ENCODE results near the gene ZNF575.

The ZNF575 gene

GRCh38 chr19:43495082-43495481 lies 37.9 kb upstream of the ZNF575 start:
- H3K4me1 ChIP-seq (ENCODE audit: control insufficient read depth, insufficient read depth, low read length) = no peaks in the 10 kb centered on the region
- ChIA-PET POLR2A (interaction anchor here (0.6 to 2.1 kb wide), 4 partner anchors 9 to 20 kb away, joined by 3 to 10 read pairs (median 5); no protein-coding TSS in a partner anchor), CTCF (interaction anchor here (0.6 to 1.3 kb wide), 6 partner anchors 9 to 72 kb away, joined by 3 to 5 read pairs (median 3); no protein-coding TSS in a partner anchor)
- no peak overlapping the region for H3K4me3 ChIP-seq (ENCODE audit: low read depth, low read length)
- TF ChIP-seq ZNF274 (IDR thresholded peaks at IDR 0.05; ENCODE audit: low read length) = no peak
- TF ChIP-seq ZNF274 (tag by site-specific recombination; IDR thresholded peaks at IDR 0.05; ENCODE audit: borderline replicate concordance) = no peak
- TF ChIP-seq ZNF266 (tag by site-specific recombination; IDR thresholded peaks at IDR 0.05; ENCODE audit: low read depth) = no peak
- no peak for TF ChIP-seq ZNF202 (tag by site-specific recombination; IDR thresholded peaks at IDR 0.05; ENCODE audit: borderline replicate concordance)
- TF ChIP-seq ZNF561 (tag by site-specific recombination; IDR thresholded peaks at IDR 0.05; ENCODE audit: borderline replicate concordance) = no peak
- TF ChIP-seq ZNF157 (tag by site-specific recombination; IDR thresholded peaks at IDR 0.05) = no peak
- TF ChIP-seq ZNF776 (tag by site-specific recombination; IDR thresholded peaks at IDR 0.05; ENCODE audit: borderline replicate concordance) = no peak
- TF ChIP-seq ZNF580 (tag by site-specific recombination; IDR thresholded peaks at IDR 0.05) = no peak
- no peak for TF ChIP-seq HOXC10 (CRISPR knock-in tag; IDR thresholded peaks at IDR 0.05)
- TF ChIP-seq MYNN (tag by site-specific recombination; IDR thresholded peaks at IDR 0.05; ENCODE audit: borderline replicate concordance) = no peak
- TF ChIP-seq YY1 (tag by site-specific recombination; IDR thresholded peaks at IDR 0.05) = no peak
- no peak for TF ChIP-seq ZNF639 (tag by site-specific recombination; IDR thresholded peaks at IDR 0.05)
- H3K9me3 ChIP-seq (ENCODE audit: control insufficient read depth, insufficient read depth, low read depth, low read length) = no peaks in the 10 kb centered on the region
- H3K36me3 ChIP-seq (ENCODE audit: control insufficient read depth in 2 of 2, insufficient read depth in 1 of 2, low read length in 2 of 2) = peaks cover 24 to 50% of the 10 kb centered on the region in 2 experiments
- H3K27ac ChIP-seq (ENCODE audit: extremely low read depth, low read depth, low read length) = no peak overlapping the region

GRCh38 chr19:43496960-43497359 lies 36.0 kb upstream of the ZNF575 start:
- no peaks in the 10 kb centered on the region for H3K4me1 ChIP-seq (ENCODE audit: control insufficient read depth, insufficient read depth, low read length)
- peaks cover 22 to 51% of the 10 kb centered on the region in 2 experiments for H3K36me3 ChIP-seq (ENCODE audit: control insufficient read depth in 2 of 2, insufficient read depth in 1 of 2, low read length in 2 of 2)
- TF ChIP-seq ZNF138 (tag by site-specific recombination; IDR thresholded peaks at IDR 0.05; ENCODE audit: borderline replicate concordance) = no peak
- TF ChIP-seq ZNF560 (tag by site-specific recombination; IDR thresholded peaks at IDR 0.05; ENCODE audit: borderline replicate concordance) = no peak
- TF ChIP-seq ZNF623 (tag by site-specific recombination; IDR thresholded peaks at IDR 0.05) = no peak
- TF ChIP-seq SALL2 (tag by site-specific recombination; IDR thresholded peaks at IDR 0.05; ENCODE audit: borderline replicate concordance) = no peak
- TF ChIP-seq ZNF223 (tag by site-specific recombination; IDR thresholded peaks at IDR 0.05) = no peak
- no peak for TF ChIP-seq ZNF354C (tag by site-specific recombination; IDR thresholded peaks at IDR 0.05; ENCODE audit: borderline replicate concordance, low read depth)
- TF ChIP-seq ZNF585B (tag by site-specific recombination; IDR thresholded peaks at IDR 0.05) = no peak
- no peak for TF ChIP-seq BCL11A (tag by site-specific recombination; IDR thresholded peaks at IDR 0.05; ENCODE audit: low read depth)
- no peak for TF ChIP-seq ZFHX2 (tag by site-specific recombination; conservative IDR thresholded peaks at IDR 0.05)
- H3K27ac ChIP-seq (ENCODE audit: extremely low read depth, low read depth, low read length) = no peak overlapping the region
- POLR2A ChIA-PET = interaction anchor here (2.1 kb wide), 1 partner anchor 13 kb away, joined by 6 read pairs; no protein-coding TSS in a partner anchor
- H3K4me3 ChIP-seq (ENCODE audit: low read depth, low read length) = no peak overlapping the region
- CTCF ChIA-PET = interaction anchor here (0.7 to 1.5 kb wide), 5 partner anchors 17 to 1807 kb away, joined by 4 to 6 read pairs (median 4); no protein-coding TSS in a partner anchor
- no peaks in the 10 kb centered on the region for H3K9me3 ChIP-seq (ENCODE audit: control insufficient read depth, insufficient read depth, low read depth, low read length)

- ChIA-PET CTCF (interaction anchor here (0.6 to 1.4 kb wide), 6 partner anchors 16 to 170 kb away, joined by 3 to 6 read pairs (median 3); no protein-coding TSS in a partner anchor), POLR2A (no interaction called here)
- Histone ChIP-seq H3K4me1 (ENCODE audit: control insufficient read depth, insufficient read depth, low read length) (peaks cover 6% of the 10 kb centered on the region; the same call in 1 of the 2 replicates), H3K9me3 (ENCODE audit: control insufficient read depth, insufficient read depth, low read depth, low read length) (no peaks in the 10 kb centered on the region), H3K36me3 (ENCODE audit: control insufficient read depth in 2 of 2, insufficient read depth in 1 of 2, low read length in 2 of 2) (peaks cover 25 to 44% of the 10 kb centered on the region in 2 experiments), H3K27ac (ENCODE audit: extremely low read depth, low read depth, low read length) (no peak overlapping the region), H3K4me3 (ENCODE audit: low read depth, low read length) (no peak overlapping the region)
- TF ChIP-seq ZIC2 (tag by site-specific recombination; IDR thresholded peaks at IDR 0.05) (no peak), ZNF366 (tag by site-specific recombination; conservative IDR thresholded peaks at IDR 0.05) (peak; percentile 100), ZNF133 (tag by site-specific recombination; IDR thresholded peaks at IDR 0.05) (no peak), TRIM28 (IDR thresholded peaks at IDR 0.05; ENCODE audit: borderline replicate concordance, low read length) (no peak), ZNF558 (tag by site-specific recombination; IDR thresholded peaks at IDR 0.05) (no peak), ZNF274 (IDR thresholded peaks at IDR 0.05; ENCODE audit: low read length) (no peak), ZNF274 (tag by site-specific recombination; IDR thresholded peaks at IDR 0.05; ENCODE audit: borderline replicate concordance) (no peak), ZNF544 (tag by site-specific recombination; IDR thresholded peaks at IDR 0.05) (0 out of 2 replicates have a peak, but pooled peaks have one; percentile 19), ZNF600 (tag by site-specific recombination; IDR thresholded peaks at IDR 0.05) (no peak), ZNF560 (tag by site-specific recombination; IDR thresholded peaks at IDR 0.05; ENCODE audit: borderline replicate concordance) (no peak), PRDM1 (tag by site-specific recombination; IDR thresholded peaks at IDR 0.05) (peak; percentile 82), ZSCAN16 (tag by site-specific recombination; IDR thresholded peaks at IDR 0.05) (no peak), ZNF112 (tag by site-specific recombination; IDR thresholded peaks at IDR 0.05) (no peak)
Measured at GRCh38 chr19:43498233-43498842, 34.6 kb upstream of the ZNF575 start.

All from HEK293 (cell line).